Thyroid gland (tissue), 4 donors: ENCODE data around the gene EHMT1.
"Not testable (repeated sequence)": the region's sequence is repeated elsewhere in the genome, so short reads cannot be mapped to it uniquely, and the experiment has no call there.

Experiments
- POLR2A ChIP-seq, 2 donors: fragments of 450-650 bp; IDR thresholded peaks; one replicate each; pipeline ENCODE4 v1.6.1; 2017; ENCODE audit warnings: antibody characterized with exemption in 2 of 2, mild to moderate bottlenecking in 2 of 2, moderate library complexity in 1 of 2
- TF ChIP-seq, protein P1 (sequence below), 6 experiments: fragments of 200-600 bp in 3 of 6; fragments of 450-650 bp in 3 of 6; sonication (generic) in 3 of 6; IDR thresholded peaks; one replicate each; pipeline ENCODE4 v1.5.1; 2016 to 2019; ENCODE audit warnings: antibody characterized with exemption in 6 of 6, mild to moderate bottlenecking in 2 of 6, inconsistent platforms in 1 of 6, moderate library complexity in 1 of 6

DNA sequence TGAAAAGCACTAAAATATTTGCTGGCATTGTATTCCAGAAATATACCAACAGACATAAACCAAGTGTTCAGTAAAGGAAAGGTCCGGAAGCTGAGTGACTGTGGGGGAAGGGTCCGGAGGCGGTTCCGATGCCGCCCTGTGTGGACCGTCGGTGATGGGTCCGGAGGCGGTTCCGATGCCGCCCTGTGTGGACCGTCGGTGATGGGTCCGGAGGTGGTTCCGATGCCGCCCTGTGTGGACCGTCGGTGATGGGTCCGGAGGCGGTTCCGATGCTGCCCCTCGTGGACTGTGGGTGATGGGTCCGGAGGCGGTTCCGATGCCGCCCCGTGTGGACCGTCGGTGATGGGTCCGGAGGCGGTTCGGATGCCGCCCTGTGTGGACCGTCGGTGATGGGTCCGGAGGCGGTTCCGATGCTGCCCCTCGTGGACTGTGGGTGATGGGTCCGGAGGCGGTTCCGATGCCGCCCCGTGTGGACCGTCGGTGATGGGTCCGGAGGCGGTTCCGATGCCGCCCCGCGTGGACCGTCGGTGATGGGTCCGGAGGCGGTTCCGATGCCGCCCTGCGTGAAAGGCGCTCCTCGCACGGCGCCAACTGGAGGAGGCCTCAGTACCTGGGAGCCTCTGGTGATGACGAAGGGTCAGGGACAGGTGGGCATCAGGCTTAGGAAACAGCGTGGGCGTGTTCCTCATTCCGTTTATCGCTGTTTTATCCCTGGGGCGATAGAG, 191.1 kb downstream of the EHMT1 start:
- TF ChIP-seq POLR2A (IDR thresholded peaks at IDR 0.05) = not testable (repeated sequence)
- TF ChIP-seq, protein P1, sequence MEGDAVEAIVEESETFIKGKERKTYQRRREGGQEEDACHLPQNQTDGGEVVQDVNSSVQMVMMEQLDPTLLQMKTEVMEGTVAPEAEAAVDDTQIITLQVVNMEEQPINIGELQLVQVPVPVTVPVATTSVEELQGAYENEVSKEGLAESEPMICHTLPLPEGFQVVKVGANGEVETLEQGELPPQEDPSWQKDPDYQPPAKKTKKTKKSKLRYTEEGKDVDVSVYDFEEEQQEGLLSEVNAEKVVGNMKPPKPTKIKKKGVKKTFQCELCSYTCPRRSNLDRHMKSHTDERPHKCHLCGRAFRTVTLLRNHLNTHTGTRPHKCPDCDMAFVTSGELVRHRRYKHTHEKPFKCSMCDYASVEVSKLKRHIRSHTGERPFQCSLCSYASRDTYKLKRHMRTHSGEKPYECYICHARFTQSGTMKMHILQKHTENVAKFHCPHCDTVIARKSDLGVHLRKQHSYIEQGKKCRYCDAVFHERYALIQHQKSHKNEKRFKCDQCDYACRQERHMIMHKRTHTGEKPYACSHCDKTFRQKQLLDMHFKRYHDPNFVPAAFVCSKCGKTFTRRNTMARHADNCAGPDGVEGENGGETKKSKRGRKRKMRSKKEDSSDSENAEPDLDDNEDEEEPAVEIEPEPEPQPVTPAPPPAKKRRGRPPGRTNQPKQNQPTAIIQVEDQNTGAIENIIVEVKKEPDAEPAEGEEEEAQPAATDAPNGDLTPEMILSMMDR (IDR thresholded peaks at IDR 0.05) = not testable (repeated sequence)
